Stimulated activated CD4-positive, alpha-beta T cell treated with anti-CD3 and anti-CD28 coated beads, Interleukin-1b, Interleukin-23, amount 100 ng/mL, for 24 hours (primary cell): ENCODE data around the gene SLC25A23.
"Not testable (repeated sequence)": the region's sequence is repeated elsewhere in the genome, so short reads cannot be mapped to it uniquely, and the experiment has no call there.

Experiments
- DNase-seq, 4 experiments: peaks; one replicate each; pipeline ENCODE4 v3.0.0-alpha.2; 2020; ENCODE audit warnings: low read depth in 4 of 4, low spot score in 1 of 4

SLC25A23 gene

GRCh38 chr19:6459262-6460098 lies at the start of gene SLC25A23:
Gene SLC25A23, minus strand, starts transcription at chr19:6459792. Its CDS starts 164 bp downstream, at chr19:6459628.
- DNase-seq: peak in 3 of 4 experiments; percentile 44 to 57 (median 49)

GRCh38 chr19:6508028-6508771 lies 48.6 kb upstream of the SLC25A23 start:
- DNase-seq: not testable (repeated sequence)

DNA sequence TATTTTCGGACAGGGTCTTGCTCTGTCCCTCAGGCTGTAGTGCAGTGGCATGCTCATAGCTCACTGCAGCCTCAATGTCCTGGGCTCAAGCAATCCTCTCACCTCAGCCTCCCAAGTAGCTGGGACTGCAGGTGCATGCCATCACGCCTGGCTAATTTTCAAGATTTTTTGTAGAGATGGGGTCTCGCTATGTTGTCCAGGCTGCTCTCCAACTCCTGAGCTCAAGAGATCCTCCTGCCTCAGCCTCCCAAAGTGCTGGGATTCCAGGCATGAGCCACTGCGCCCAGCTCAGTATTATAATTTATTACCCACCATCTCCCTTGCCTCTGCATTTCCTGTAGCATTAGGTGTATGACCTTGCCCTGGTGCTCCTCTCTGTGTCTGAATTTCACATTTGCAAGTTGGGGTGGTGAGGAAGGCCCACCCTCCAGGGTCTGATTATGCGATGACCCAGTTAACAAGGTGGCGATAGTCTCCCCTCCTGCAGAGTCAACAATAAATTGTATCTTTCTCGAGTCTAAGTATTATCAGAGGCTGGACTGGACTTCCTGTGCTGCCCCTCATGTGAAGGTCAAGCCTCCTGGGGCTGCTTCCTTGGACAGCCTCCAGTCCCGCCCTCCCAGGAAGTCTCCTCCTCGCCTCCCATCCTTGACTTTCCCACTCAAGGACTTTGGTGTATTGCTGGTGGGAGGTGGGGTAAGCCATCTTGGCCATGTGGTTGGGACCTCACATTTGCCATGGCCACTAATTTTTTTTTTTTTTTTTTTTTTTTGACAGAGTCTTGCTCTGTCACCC lies 44.0 kb upstream of the SLC25A23 start:
- DNase-seq: no peak

DNA sequence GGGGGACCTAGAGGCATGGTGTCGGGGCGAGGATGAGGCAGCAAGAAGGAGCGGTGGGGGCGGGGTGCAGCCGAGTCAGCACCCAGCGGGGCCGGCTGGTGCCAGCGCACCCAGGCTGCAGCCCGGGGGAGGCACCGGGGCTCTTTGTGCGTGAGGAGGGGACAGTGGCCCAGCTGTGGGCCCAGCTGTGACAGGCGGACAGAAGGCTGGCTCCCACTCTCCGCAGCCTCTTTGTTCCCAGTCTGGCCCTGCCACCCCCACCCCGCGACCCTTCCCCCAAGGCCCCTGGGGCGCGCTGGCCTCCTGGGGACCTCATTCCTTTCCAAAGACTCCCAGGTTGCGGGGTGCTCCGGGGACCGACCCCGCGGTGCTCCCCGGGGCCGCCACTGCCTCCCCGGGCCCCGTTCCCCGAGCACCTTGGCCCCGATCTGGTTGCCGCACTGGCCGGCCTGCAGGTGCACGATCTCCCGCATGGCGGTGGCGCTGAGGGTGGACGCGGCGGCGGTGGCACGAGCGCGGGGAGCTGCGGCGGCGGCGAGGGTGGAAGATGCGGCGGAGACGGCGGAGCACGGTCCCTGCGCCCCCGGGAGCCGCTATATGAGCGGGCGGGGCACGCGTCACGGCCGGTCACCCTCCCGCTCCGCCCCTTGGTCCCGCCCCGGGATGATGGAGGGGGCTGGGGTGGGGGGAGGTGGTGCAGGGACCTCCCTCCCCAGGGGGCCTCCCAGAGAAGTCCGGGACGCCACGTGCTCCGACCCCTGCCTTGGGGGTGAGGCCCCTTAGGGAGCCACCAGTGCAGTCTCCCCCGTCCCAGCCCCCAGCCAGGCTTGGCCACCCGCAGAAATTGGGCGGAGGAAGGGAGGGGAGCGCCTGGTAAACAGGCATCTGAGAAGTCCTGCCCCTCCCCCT lies 42.4 kb upstream of the SLC25A23 start, which contains the start of gene TUBB4A:
TSS of gene TUBB4A (minus strand) at position 570 of the 909 bp plus-strand sequence. CDS start at position 473, 97 bp downstream.
- no peak for DNase-seq

GRCh38 chr19:6500837-6501739 lies 41.5 kb upstream of the SLC25A23 start:
- DNase-seq: no peak

DNA sequence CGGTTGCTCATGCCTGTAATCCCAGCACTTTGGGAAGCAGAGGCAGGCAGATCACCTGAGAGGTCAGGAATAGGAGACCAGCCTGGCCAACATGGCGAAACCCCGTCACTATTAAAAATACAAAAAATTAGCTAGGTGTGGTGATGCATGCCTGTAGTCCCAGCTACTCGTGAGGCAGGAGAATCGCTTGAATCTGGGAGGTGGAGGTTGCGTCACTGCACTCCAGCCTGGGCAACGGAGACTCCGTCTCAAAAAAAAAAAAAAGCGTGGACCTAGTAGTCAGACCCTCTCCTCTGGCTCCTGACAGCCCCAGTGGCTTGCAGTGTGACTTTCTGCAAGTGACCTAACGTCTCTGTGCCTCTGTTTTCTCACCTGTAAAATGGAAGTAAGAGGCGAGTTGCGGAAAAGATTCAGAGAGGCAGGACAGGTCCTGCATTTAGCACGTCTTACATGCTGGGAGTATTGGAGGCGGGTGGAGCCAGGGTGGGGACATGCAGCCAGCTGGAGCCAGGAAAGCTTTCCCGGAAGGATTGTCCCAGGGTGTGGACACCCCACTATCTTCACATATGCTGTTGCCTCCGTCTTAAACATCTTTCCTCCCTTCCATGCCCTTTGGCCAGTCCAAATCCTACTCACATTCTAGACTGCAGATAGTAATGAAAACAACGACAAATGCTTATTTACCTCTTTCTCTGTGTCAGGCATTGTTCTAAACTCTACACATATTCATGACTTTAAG lies 39.6 kb upstream of the SLC25A23 start:
- no peak for DNase-seq

DNA sequence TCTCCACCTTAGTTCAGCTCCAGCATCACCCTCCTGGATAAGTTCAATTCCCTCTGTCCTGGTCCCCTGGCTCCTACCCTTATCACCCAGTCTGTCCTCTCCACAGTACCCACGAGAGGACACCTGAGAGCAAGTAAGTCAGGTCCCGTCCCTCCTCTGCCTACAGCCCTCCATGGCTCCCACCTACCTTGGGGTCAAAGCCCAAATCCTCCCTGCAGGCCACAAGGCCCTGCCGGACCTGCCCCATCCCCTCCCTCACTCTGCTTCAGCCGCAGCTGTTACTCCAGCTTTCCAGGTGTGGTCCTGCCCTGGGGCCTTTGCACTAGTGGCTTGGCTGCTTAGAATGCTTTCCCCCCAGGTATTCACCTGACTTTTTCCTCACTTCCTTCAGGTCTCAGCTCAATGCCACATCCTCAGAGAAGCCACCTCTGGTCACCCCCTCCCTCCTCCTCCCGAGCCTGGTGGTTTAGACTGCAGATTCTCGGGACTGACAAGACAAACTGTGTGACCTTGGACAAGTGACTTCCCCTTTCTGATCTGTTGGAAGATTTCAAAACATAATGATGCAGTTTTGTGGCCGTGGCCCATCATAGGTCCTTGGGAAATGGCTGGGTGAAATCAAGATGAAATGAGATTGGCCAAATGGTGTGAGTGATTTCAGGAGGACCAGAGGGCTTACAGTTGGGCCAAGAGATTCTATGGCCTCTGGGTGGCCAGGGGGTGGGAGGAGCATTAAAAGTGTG lies 38.9 kb upstream of the SLC25A23 start:
- DNase-seq: no peak

DNA sequence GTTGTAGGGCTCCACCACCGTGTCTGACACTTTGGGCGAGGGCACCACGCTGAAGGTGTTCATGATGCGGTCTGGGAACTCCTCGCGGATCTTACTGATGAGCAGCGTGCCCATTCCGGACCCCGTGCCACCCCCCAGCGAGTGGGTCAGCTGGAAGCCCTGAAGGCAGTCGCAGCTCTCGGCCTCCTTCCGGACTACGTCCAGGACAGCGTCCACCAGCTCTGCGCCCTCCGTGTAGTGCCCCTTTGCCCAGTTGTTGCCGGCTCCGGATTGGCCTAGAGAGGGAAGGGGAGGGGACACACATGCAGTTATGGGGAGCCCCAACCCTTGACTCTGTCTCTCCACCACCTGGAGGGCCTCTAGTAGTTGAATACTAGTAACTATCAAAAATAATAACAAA lies 36.4 kb upstream of the SLC25A23 start:
- no peak for DNase-seq

- no peak for DNase-seq
These were observed 34.9 kb upstream of the SLC25A23 start for GRCh38 chr19:6494438-6495036.

DNA sequence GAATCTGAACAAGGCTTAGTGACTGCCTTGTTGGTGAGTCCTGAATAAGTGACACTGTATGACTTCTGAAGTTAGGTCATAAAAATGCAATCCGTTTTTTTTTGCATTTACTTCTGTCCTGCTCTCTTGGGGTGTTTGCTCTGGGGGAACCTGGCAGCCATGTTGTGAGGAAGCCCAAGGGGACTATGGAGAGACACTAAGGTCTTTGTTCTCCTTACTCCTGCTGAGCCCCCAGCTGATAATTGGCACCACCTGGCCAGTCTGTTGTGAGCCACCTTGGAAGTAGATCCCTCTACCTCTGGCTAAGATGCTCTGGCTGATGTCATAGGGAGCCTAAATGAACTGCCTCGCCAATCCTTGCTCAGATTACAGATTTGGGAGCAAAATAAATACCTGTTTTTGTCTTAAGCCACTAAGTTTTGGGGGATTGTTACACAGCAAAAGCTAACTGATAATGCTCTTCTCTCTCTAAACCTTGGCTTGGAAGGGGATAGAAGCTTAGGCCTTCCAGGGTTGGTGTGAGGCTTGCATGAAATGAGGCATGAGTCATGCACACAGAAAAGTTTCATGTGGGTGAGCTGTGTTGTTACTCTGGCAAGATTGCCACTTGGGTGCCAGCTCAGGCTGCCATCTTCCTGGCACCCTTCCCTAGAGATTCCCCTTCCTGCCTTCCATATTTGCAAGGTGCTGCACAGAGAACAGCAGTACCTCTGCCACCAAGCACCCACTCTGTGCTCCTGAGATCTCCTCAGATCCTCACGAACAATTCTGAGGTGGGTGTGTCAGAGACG lies 32.4 kb upstream of the SLC25A23 start:
- DNase-seq: no peak

DNA sequence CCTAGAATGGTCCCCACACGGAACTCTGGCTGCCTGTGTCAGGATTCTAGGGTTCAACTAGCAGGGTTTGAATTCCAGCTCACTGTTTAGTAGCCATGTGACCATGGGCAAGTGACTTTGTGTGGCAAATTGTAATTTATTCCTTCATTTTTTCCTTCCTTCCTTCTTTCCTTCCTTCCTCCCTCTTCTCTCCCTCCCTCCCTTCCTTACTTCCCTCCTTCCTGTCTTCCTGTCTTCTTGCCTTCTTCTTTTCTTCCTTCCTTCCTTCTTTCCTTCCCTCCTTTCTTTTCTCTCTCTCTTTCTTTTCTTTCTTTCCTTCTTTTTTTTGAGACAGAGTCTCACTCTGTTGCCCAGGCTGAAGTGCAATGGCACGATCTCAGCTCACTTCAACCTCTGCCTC lies 30.5 kb upstream of the SLC25A23 start:
- DNase-seq: no peak

DNA sequence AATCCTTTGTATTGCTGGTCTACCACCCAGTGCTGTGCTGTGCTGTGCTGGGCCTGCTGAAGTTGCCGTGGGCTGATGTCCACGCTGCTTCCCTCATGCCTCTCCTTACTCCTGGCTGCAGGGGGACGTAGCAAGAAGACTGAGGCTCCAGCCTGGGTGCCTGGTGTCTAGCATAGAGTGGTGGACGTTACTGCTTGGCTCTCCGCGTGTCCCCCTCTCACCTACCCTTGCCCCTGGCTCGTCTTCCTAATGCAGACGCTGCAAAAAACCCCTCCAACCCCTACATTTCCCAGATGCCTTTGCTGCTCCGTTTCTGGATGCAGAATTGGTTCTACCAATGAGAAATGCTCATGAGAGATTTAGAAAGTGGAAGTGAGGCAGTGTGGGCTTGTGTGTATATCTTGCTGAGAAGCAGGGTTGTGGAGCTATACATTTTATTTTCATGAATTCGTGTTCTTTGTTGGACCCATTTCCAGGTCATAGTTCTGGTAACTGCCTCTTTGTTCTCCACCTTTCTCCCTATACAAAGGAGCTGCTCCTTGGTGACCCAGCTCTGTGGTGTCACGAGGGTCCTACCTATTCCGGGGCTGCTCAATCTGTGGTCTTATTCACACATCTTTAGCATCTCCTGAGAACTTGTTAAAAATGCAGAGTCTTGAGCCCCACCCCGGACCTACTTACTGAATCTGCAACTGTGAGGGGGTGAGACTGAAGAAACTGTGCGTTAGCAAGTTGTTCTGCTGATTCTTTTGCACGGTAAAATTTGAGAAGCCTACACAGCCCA lies 29.9 kb upstream of the SLC25A23 start:
- no peak for DNase-seq

DNA sequence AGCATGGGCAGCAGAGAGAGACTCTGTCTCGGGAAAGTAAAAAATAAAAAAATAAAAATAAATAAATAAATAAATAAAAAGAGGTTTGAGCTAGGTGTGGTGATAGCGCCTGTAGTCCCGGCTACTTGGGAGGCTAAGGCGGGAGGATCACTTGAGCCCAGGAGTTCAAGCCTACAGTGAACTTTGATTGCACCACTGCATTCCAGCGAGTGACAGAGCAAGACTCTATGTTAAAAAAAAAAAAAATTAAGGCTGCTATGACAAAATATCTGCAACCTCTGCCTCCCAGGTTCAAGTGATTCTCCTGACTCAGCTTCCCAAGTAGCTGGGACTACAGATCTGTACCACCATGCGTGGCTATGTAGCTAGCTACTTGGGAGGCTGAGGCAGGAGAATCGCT lies 25.2 kb upstream of the SLC25A23 start:
- no peak for DNase-seq

DNA sequence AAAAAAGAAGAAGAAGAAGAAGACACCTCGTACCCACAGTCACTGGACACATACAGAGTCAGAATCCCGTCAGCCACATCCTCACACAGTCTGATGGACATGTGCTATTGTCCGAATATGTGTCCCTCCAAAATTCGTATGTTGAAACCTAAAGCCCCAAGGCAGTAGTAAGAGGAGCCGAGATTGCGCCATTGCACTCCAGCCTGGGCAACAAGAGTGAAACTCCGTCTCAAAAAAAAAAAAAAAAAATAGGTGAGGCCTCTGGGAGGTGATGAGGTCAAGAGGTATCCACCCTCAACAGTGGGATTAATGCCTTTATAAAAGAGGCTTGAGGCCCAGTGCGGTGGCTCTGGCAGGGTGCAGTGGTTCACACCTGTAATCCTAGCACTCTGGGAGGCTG lies 24.6 kb upstream of the SLC25A23 start:
- DNase-seq: no peak

DNA sequence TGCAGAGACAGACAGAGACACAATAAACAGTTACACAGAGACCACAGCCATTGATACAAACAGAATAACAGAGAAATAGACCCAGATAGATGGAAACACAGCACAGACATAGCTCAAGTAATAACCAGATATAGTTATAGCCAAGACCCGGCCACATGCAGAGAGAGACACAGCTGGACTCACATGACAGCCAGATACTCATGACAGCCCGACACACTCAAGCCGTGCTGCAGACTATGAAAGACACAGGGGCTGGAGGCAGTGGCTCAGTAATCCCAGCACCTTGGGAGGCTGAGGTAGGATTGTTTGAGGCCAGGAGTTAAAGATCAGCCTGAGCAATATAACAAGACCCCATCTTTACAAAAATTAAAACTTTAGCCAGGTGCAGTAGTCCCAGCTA lies 23.6 kb upstream of the SLC25A23 start:
- no peak for DNase-seq

- DNase-seq: no peak
These were observed 22.7 kb upstream of the SLC25A23 start for GRCh38 chr19:6482343-6482686.
